GM18870 (cell line): ENCODE measurements around the gene EGR4.

Source experiments
- ATAC-seq: cut with Tn5 transposase; IDR thresholded peaks from one replicate; pipeline ENCODE4 v1.9.1; 2021; ENCODE audit warnings: moderate library complexity; ENCODE audit not compliant: unreplicated experiment

The EGR4 gene

GRCh38 chr2:73293534-73294171, at the start of gene EGR4:
Gene EGR4, minus strand, starts transcription at chr2:73293548. Its CDS starts 231 bp downstream, at chr2:73293317.
- ATAC-seq, result no peak

- ATAC-seq, result no peak
Measured at GRCh38 chr2:73341039-73341438, 47.7 kb upstream of the EGR4 start.

- ATAC-seq, result no peak
Measured at GRCh38 chr2:73339201-73339600, 45.9 kb upstream of the EGR4 start.

- no peak for ATAC-seq
Measured at GRCh38 chr2:73337828-73338227, 44.5 kb upstream of the EGR4 start.

GRCh38 chr2:73334620-73335019, 41.3 kb upstream of the EGR4 start:
- no peak for ATAC-seq

- no peak for ATAC-seq
Measured at GRCh38 chr2:73334045-73334444, 40.7 kb upstream of the EGR4 start.

- no peak for ATAC-seq
Measured at GRCh38 chr2:73333564-73333963, 40.2 kb upstream of the EGR4 start.

GRCh38 chr2:73324126-73324725, 30.9 kb upstream of the EGR4 start:
- no peak for ATAC-seq

- no peak for ATAC-seq
Measured at GRCh38 chr2:73323551-73323950, 30.2 kb upstream of the EGR4 start.

GRCh38 chr2:73314441-73314840, 21.1 kb upstream of the EGR4 start:
- ATAC-seq, result no peak

- ATAC-seq, result no peak
Measured at GRCh38 chr2:73307720-73308119, 14.4 kb upstream of the EGR4 start.

GRCh38 chr2:73301636-73302035, 8.3 kb upstream of the EGR4 start:
- no peak for ATAC-seq

- no peak for ATAC-seq
Measured at GRCh38 chr2:73300926-73301325, 7.6 kb upstream of the EGR4 start.

- no peak for ATAC-seq
Measured at GRCh38 chr2:73297586-73297985, 4.2 kb upstream of the EGR4 start.

GRCh38 chr2:73297151-73297559, 3.8 kb upstream of the EGR4 start:
- no peak for ATAC-seq

GRCh38 chr2:73295751-73296400, 2.5 kb upstream of the EGR4 start:
- ATAC-seq, result no peak

- no peak for ATAC-seq
Measured at GRCh38 chr2:73294239-73294638, 891 bp upstream of the EGR4 start.

- no peak for ATAC-seq
Measured at GRCh38 chr2:73292906-73293533, 328 bp downstream of the EGR4 start.

GRCh38 chr2:73292316-73292905, 937 bp downstream of the EGR4 start:
- no peak for ATAC-seq

GRCh38 chr2:73291461-73292315, 1.7 kb downstream of the EGR4 start:
- ATAC-seq, result no peak

- ATAC-seq, result no peak
Measured at GRCh38 chr2:73291093-73291460, 2.3 kb downstream of the EGR4 start.
